Measurements from ENCODE around the gene FAM222A.

Gene FAM222A

DNA sequence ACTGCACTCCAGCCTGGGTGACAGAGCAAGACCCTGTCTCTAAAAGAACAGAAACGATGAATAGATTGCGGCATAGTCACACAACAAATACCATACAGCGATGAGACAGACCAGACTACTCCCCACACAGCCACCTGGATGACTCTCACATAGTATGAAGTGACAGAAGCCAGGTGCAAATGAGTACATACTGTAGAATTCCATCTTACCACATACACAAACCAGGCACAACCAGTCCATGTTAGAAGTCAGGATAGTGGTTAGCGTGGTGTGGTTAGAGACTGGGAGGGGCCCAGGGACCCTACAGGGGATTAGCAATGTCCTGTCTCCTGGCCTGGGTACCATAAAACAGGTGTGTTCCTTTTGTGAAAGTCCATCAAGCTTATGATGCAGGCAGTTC lies 53.8 kb downstream of the FAM222A start:
- DNase-seq (ENCODE audit: low read depth): no peak

GRCh38 chr12:109767991-109768900 lies 54.6 kb downstream of the FAM222A start:
- H3K4me3 ChIP-seq (ENCODE audit: low read depth, low read length): no peak overlapping the region
- no peak for DNase-seq (ENCODE audit: low read depth)

More for the DNA sequence above, 53.8 kb downstream of the FAM222A start:
- no peak overlapping the region for H3K4me3 ChIP-seq (ENCODE audit: low read depth, low read length)

DNA sequence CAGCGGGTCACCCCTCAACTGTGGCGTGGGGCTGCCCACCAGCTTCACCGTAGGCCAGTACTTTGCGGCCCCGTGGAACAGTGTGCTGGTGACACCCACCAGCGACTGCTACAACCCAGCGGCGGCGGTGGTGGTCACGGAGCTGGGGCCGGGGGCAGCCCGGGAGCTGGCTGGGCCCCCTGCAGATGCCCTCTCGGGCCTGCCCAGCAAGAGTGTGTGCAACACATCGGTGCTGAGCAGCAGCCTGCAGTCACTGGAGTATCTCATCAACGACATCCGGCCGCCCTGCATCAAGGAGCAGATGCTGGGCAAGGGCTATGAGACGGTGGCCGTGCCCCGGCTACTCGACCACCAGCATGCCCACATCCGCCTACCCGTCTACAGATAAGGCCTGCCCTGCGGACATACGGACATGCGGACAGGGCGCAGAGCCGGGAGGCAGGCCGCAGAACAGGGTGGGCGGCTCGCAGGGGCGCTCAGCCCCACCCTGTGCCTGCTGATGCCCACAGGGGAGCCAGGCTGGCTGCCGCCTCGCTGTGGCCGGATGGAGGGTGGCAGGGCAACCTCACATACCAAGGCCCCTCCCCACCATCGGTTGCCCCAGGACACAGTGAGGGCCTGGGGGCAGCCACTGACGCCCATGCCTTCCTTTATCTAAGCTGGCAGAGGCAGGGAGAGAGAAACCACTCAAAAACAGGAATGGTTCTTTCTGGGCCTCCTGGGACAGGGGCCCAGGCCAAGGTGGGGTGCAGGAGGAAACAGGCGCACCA lies 55.5 kb downstream of the FAM222A start:
- no peak for DNase-seq (ENCODE audit: low read depth)
- H3K4me3 ChIP-seq (ENCODE audit: low read depth, low read length): no peak overlapping the region

GRCh38 chr12:109770104-109770860 lies 56.7 kb downstream of the FAM222A start:
- no peak for DNase-seq (ENCODE audit: low read depth)
- H3K4me3 ChIP-seq (ENCODE audit: low read depth, low read length): no peak overlapping the region

- DNase-seq (ENCODE audit: low read depth): no peak
- H3K4me3 ChIP-seq (ENCODE audit: low read depth, low read length): no peak overlapping the region
These were observed 57.4 kb downstream of the FAM222A start for GRCh38 chr12:109770861-109771670.

GRCh38 chr12:109771746-109772621 lies 58.4 kb downstream of the FAM222A start:
- H3K4me3 ChIP-seq (ENCODE audit: low read depth, low read length): no peak overlapping the region
- DNase-seq (ENCODE audit: low read depth): no peak

DNA sequence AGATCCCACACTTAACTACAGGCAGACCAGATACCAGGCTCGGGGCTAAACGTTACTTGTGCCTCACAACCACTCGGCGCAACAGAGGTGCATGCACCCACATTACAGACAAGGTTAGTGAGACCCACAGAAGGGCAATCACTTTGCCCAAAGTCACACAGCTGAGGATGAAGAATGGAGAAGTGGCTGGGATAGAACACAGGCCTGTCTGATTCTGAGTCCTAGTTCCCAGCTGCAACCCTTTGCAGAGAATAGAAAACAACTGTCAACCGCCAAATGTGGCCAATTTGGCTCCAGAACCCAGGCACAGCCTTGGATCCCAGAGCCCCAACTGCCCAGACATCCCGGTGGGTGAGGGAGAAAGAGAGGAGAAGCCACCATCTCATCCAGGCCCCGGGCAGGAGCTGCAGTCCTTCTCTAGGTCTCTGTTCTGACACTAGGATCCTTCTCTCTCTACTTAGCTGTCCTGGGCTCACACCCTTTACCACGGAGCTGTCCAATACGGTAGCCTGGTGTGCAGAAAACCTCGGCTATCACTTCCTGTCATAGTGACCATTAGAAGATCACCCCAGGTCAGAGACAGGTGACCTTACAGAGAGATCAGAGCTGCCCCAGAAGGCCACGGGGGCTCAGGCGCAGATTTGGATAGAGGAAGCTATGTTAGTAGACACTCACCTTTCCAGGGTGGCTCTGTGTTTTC lies 59.1 kb downstream of the FAM222A start:
- no peak overlapping the region for H3K4me3 ChIP-seq (ENCODE audit: low read depth, low read length)
- DNase-seq (ENCODE audit: low read depth): no peak

DNA sequence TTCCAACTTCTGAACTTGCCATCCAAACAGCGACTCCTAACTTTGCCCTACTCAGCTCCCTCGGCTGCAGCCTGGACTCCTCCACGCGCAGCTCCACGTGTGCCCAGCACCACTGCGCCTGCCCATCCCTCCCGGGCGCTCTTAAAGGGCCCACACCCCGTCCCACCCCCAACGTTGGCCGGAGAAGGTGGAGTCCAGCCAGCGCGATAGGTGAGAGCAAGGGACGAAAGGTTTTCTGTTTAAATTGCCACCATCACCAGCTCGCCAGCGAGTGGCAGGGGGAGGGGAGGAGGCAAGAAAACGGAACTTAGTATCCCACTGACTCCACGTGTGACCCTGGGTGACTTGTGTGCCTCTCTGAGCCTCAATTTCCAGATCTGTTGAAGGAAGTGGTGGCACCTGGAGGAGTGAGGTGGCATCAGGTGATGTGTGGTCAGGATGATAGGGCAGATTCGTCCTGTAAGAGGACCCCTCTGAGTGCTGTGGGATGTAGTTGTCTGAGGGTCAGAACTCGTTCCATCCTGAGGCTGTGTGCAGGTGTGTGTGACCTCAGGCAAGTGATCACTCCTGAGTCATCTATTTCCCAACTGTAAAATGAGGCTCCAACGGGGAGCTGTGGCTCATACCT lies 59.9 kb downstream of the FAM222A start:
- no peak for DNase-seq (ENCODE audit: low read depth)
- H3K4me3 ChIP-seq (ENCODE audit: low read depth, low read length): no peak overlapping the region

GRCh38 chr12:109775172-109775881 lies 61.7 kb downstream of the FAM222A start:
- no peak overlapping the region for H3K4me3 ChIP-seq (ENCODE audit: low read depth, low read length)
- DNase-seq (ENCODE audit: low read depth): peak; percentile 15

DNA sequence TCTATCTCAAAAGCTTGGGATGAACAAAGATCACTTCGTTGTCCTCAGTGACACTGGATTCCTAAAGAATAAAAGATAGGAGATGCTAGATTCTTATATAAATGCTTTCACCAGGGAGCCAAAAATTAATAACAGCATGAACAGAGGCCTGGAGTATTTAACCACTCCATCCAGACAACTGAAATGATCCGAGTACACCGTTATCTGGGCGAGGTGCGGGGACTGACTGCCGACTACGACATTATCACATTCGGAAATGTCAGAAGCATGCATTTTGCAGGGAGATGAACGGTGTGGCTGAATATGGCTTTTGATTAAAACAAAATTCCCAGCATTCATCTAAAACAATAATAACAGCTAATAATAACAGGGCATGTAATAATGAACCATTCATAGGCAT lies 63.0 kb downstream of the FAM222A start:
- no peak for DNase-seq (ENCODE audit: low read depth)
- H3K4me3 ChIP-seq (ENCODE audit: low read depth, low read length): no peak overlapping the region

DNA sequence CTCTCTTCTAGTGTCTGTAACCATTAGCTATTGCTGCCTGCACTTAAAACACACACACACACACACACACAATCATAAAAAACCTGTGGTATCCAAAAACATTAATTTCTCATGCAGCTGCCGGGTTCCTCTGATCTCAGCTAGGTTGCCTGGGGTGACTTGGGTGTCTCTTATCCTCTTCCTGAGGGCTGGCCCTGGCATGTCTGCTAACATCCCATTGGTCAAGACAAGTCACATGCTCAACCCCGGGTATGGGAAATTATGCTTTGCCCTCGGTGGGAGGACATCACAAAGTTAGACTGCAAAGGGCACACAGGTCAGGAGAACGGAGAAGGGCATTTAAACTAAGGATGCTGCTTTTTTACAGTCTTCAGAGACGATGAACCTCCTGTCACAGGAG lies 63.9 kb downstream of the FAM222A start:
- DNase-seq (ENCODE audit: low read depth): no peak
- no peak overlapping the region for H3K4me3 ChIP-seq (ENCODE audit: low read depth, low read length)

DNA sequence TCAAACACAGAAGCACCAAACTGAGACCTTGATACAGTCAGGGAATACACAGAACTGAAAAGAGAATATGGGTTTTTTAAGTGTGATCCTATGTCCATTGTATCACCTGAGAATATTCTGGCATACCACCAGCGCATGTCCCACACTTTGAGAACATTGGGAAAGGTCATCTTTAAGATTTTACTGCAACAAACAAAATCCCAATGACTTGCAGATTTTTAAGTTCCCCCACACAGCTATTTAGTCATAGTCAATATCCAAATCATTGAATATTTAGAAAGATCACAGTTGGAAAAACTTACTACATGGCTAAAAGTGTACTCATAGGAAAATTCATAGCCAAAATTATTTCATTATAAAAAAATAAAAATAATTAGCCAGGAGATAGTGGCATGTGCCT lies 65.1 kb downstream of the FAM222A start:
- no peak for DNase-seq (ENCODE audit: low read depth)
- no peak overlapping the region for H3K4me3 ChIP-seq (ENCODE audit: low read depth, low read length)

DNA sequence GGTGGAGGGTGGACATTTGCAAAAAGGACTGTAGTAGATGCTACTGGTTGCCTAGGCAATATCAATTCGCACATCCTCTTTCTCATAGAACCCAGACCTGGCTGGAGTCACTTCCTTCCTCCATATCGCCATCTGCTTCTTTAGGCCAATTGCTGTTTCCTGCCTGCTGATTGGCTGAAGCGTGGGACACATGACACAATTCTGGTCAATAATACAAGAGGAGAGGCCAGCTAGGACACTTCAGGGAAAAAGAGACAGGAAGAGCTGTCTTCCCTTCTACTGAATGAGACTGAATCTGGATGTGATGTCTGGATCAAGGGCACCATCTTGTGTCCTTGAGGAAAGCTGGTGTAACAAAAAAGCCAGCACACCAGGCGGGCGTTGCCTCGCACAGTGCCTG lies 65.8 kb downstream of the FAM222A start:
- no peak for DNase-seq (ENCODE audit: low read depth)
- H3K4me3 ChIP-seq (ENCODE audit: low read depth, low read length): no peak overlapping the region

- no peak for DNase-seq (ENCODE audit: low read depth)
- H3K4me3 ChIP-seq (ENCODE audit: low read depth, low read length): no peak overlapping the region
These were observed 68.2 kb downstream of the FAM222A start for GRCh38 chr12:109781668-109782325.

GRCh38 chr12:109782326-109782703 lies 68.7 kb downstream of the FAM222A start:
- DNase-seq (ENCODE audit: low read depth): no peak
- no peak overlapping the region for H3K4me3 ChIP-seq (ENCODE audit: low read depth, low read length)
